T-helper 22 cell (primary cell): Measurements from ENCODE around the gene NTMT1.
"Not testable (repeated sequence)": the region's sequence is repeated elsewhere in the genome, so short reads cannot be mapped to it uniquely, and the experiment has no call there.

ENCODE experiments used
- DNase-seq: peaks from one replicate; pipeline ENCODE4 v3.0.0-alpha.2; 2020; ENCODE audit warnings: low read depth

Gene NTMT1

GRCh38 chr9:129615407-129616285 is 10.3 kb upstream of the NTMT1 start:
- DNase-seq, result no peak

- DNase-seq, result no peak
Observed at GRCh38 chr9:129617167-129617566, 8.8 kb upstream of the NTMT1 start.

- DNase-seq, result no peak
Observed at GRCh38 chr9:129619787-129620668, 5.9 kb upstream of the NTMT1 start.

- no peak for DNase-seq
Observed at GRCh38 chr9:129620669-129621295, 5.2 kb upstream of the NTMT1 start, which contains the start of gene C9orf50. Gene C9orf50 (minus strand): TSS chr9:129621101. CDS start chr9:129620574, 527 bp downstream.

GRCh38 chr9:129623331-129623730 is 2.6 kb upstream of the NTMT1 start:
- DNase-seq, result no peak

- DNase-seq, result no peak
Observed at GRCh38 chr9:129624168-129624759, 1.7 kb upstream of the NTMT1 start.

GRCh38 chr9:129624947-129625346 is 1.0 kb upstream of the NTMT1 start:
- DNase-seq, result peak; percentile 48

GRCh38 chr9:129626625-129627284 is 792 bp downstream of the NTMT1 start:
- DNase-seq, result peak; percentile 31

GRCh38 chr9:129627556-129628440 is 1.8 kb downstream of the NTMT1 start:
- no peak for DNase-seq

GRCh38 chr9:129628709-129629108 is 2.7 kb downstream of the NTMT1 start:
- DNase-seq, result no peak

- DNase-seq, result no peak
Observed at GRCh38 chr9:129629251-129629820, 3.4 kb downstream of the NTMT1 start.

- no peak for DNase-seq
Observed at GRCh38 chr9:129630967-129631673, 5.2 kb downstream of the NTMT1 start.

GRCh38 chr9:129631674-129632129 is 5.7 kb downstream of the NTMT1 start:
- DNase-seq, result no peak

- no peak for DNase-seq
Observed at GRCh38 chr9:129632460-129632859, 6.5 kb downstream of the NTMT1 start.

- DNase-seq, result no peak
Observed at GRCh38 chr9:129633207-129633606, 7.2 kb downstream of the NTMT1 start.

GRCh38 chr9:129633848-129634247 is 7.9 kb downstream of the NTMT1 start:
- DNase-seq, result no peak

- DNase-seq, result no peak
Observed at GRCh38 chr9:129635099-129636065, 9.4 kb downstream of the NTMT1 start.

GRCh38 chr9:129636343-129636742 is 10.4 kb downstream of the NTMT1 start:
- DNase-seq, result not testable (repeated sequence)
